PC-9 (cell line): ENCODE results near the gene CEP78. TPM values are rescaled to one million over a fixed set of nuclear protein-coding genes. Genes with fewer than 3 reads are reported as not detected.

Experiments used
- BruUV-seq: library from RNA; stranded (reverse); fragments of 400-500 nt; replicated peaks from 2 replicates; lab custom pipeline; 2021; lab: Mats Ljungman, UMichigan
- CTCF ChIA-PET: fragments of 300-600 bp; sonication (Branson Sonifier 250); formaldehyde crosslinking; loops from one replicate; lab custom pipeline; 2022; ENCODE audit warnings: antibody characterized with exemption; lab: Charles Lee
- POLR2A ChIA-PET: fragments of 300-600 bp; sonication (Branson Sonifier 250); formaldehyde crosslinking; loops from one replicate; lab custom pipeline; 2022; ENCODE audit warnings: antibody characterized with exemption; ENCODE audit not compliant: unreplicated experiment; lab: Charles Lee
- DNase-seq, 2 experiments: peaks; one replicate each; pipeline versions ENCODE4 v3.0.0 to v3.0.0-alpha.2; 2015 to 2022; ENCODE audit warnings: mixed read lengths in 1 of 2
- H2AFZ ChIP-seq: fragments of 200-600 bp; sonication (generic); 2 replicates; pipeline ENCODE4 v1.8.1; 2017; ENCODE audit warnings: antibody characterized with exemption
- H3F3A ChIP-seq: fragments of 200-600 bp; sonication (generic); 2 replicates; pipeline ENCODE4 v1.8.1; 2017; ENCODE audit warnings: antibody characterized with exemption, mild to moderate bottlenecking, low read depth; ENCODE audit not compliant: insufficient read depth
- H3K27ac ChIP-seq: fragments of 200-600 bp; sonication (generic); 2 replicates; pipeline ENCODE4 v1.6.1; 2016; ENCODE audit warnings: mixed run types
- H3K27me3 ChIP-seq: fragments of 200-600 bp; sonication (generic); 2 replicates; pipeline ENCODE4 v1.6.1; 2016; ENCODE audit warnings: low read depth, mixed run types; ENCODE audit not compliant: insufficient read depth
- H3K36me3 ChIP-seq: fragments of 200-600 bp; sonication (generic); 2 replicates; pipeline ENCODE4 v1.6.1; 2016; ENCODE audit warnings: low read depth, mixed run types
- H3K4me1 ChIP-seq: fragments of 200-600 bp; sonication (generic); replicated peaks from 2 replicates; pipeline ENCODE4 v1.6.1; 2016; ENCODE audit warnings: mixed run types; ENCODE audit not compliant: insufficient read depth
- H3K4me2 ChIP-seq: fragments of 200-600 bp; sonication (generic); 2 replicates; pipeline ENCODE4 v1.6.1; 2017; ENCODE audit warnings: mixed run types
- H3K4me3 ChIP-seq: fragments of 200-600 bp; sonication (generic); 2 replicates; pipeline ENCODE4 v1.6.1; 2016; ENCODE audit warnings: mixed run types
- H3K79me2 ChIP-seq: fragments of 200-600 bp; sonication (generic); 2 replicates; pipeline ENCODE4 v1.6.1; 2017; ENCODE audit warnings: low read depth, mixed run types
- H3K9me2 ChIP-seq: fragments of 200-600 bp; sonication (generic); 2 replicates; pipeline ENCODE4 v1.8.1; 2017; ENCODE audit warnings: mild to moderate bottlenecking; ENCODE audit not compliant: insufficient read depth
- H3K9me3 ChIP-seq: fragments of 200-600 bp; sonication (generic); 2 replicates; pipeline ENCODE4 v1.8.1; 2016; ENCODE audit warnings: low read depth; ENCODE audit not compliant: insufficient read depth
- H4K20me1 ChIP-seq: fragments of 200-600 bp; sonication (generic); 2 replicates; pipeline ENCODE4 v1.8.1; 2017; ENCODE audit not compliant: insufficient read depth
- EZH2 ChIP-seq: fragments of 200-600 bp; sonication (generic); IDR thresholded peaks from 2 replicates; pipeline ENCODE4 v1.8.0; 2017; ENCODE audit warnings: antibody characterized with exemption, low read depth
- intact Hi-C: fragments of 100-400 bp; cut with micrococcal nuclease; formaldehyde crosslinking; loops from one replicate; pipeline ENCODE4 v1.10.0; 2022; ENCODE audit not compliant: unreplicated experiment
- total RNA-seq: library from RNA; stranded (reverse); gene quantifications from 2 replicates; pipeline ENCODE4 v1.2.3, GENCODE V29; 2021
- TF ChIP-seq, protein P1 (sequence below): fragments of 200-600 bp; sonication (generic); conservative IDR thresholded peaks from 2 replicates; pipeline ENCODE4 v1.6.1; 2017; ENCODE audit warnings: mixed run types, antibody characterized with exemption, mild to moderate bottlenecking, moderate library complexity

The CEP78 gene
- total RNA-seq, 1 experiment from 2014 or later = 37.8 TPM

- H3K79me2 ChIP-seq = peaks cover 24% of the 10 kb centered on the region
- TSS peak; percentile 66 for BruUV-seq
- peak overlapping the region; percentile 95 for H3K4me2 ChIP-seq
- H3K9me2 ChIP-seq = no peaks in the 10 kb centered on the region; the same call in 1 of the 2 replicates
- peaks cover 13% of the 10 kb centered on the region for H3F3A ChIP-seq
- peak overlapping the region; percentile 98 for H2AFZ ChIP-seq
- CTCF ChIA-PET = interaction anchor here (1.3 kb wide), 1 partner anchor 258 kb away, joined by 3 read pairs; no protein-coding TSS in a partner anchor
- H3K27ac ChIP-seq = peak overlapping the region; percentile 56
- no peak for DNase-seq
- POLR2A ChIA-PET = interaction anchor here (0.6 kb wide), 1 partner anchor 61 kb away, joined by 6 read pairs; no protein-coding TSS in a partner anchor
- no peaks in the 10 kb centered on the region for H3K9me3 ChIP-seq
- intact Hi-C loops = loop anchor here (2.0 to 10.0 kb wide), 2 partner anchors 201 to 1057 kb away; partner anchors contain the start of gene GNAQ
- no peaks in the 10 kb centered on the region for H3K27me3 ChIP-seq
- TF ChIP-seq, protein P1, sequence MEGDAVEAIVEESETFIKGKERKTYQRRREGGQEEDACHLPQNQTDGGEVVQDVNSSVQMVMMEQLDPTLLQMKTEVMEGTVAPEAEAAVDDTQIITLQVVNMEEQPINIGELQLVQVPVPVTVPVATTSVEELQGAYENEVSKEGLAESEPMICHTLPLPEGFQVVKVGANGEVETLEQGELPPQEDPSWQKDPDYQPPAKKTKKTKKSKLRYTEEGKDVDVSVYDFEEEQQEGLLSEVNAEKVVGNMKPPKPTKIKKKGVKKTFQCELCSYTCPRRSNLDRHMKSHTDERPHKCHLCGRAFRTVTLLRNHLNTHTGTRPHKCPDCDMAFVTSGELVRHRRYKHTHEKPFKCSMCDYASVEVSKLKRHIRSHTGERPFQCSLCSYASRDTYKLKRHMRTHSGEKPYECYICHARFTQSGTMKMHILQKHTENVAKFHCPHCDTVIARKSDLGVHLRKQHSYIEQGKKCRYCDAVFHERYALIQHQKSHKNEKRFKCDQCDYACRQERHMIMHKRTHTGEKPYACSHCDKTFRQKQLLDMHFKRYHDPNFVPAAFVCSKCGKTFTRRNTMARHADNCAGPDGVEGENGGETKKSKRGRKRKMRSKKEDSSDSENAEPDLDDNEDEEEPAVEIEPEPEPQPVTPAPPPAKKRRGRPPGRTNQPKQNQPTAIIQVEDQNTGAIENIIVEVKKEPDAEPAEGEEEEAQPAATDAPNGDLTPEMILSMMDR = no peak
- TF ChIP-seq EZH2 = no peak
- no peaks in the 10 kb centered on the region for H3K36me3 ChIP-seq
- H3K4me3 ChIP-seq = peak overlapping the region; percentile 94
- H3K4me1 ChIP-seq = peaks cover 7% of the 10 kb centered on the region
- no peaks in the 10 kb centered on the region for H4K20me1 ChIP-seq
These were observed 566 bp upstream of the CEP78 start for GRCh38 chr9:78235256-78235761.

- no peak for DNase-seq
- ChIA-PET CTCF (interaction anchor here (0.6 kb wide), 1 partner anchor 204 kb away, joined by 3 read pairs; no protein-coding TSS in a partner anchor), POLR2A (interaction anchor here (0.6 kb wide), 3 partner anchors 17 to 172 kb away, joined by 3 to 4 read pairs (median 3); no protein-coding TSS in a partner anchor)
- no peak for TF ChIP-seq EZH2
- TF ChIP-seq, protein P1 = no peak
- BruUV-seq = no TSS peak
- peak overlapping the region; percentile 94 for H3K4me3 ChIP-seq
- peak overlapping the region; percentile 98 for H2AFZ ChIP-seq
- no peaks in the 10 kb centered on the region for H3K9me3 ChIP-seq
- H3K36me3 ChIP-seq = no peaks in the 10 kb centered on the region
- peaks cover 13% of the 10 kb centered on the region for H3F3A ChIP-seq
- H4K20me1 ChIP-seq = no peaks in the 10 kb centered on the region
- H3K27me3 ChIP-seq = no peaks in the 10 kb centered on the region
- no peaks in the 10 kb centered on the region; the same call in 1 of the 2 replicates for H3K9me2 ChIP-seq
- peaks cover 24% of the 10 kb centered on the region for H3K79me2 ChIP-seq
- H3K4me2 ChIP-seq = peak overlapping the region; percentile 95
- H3K27ac ChIP-seq = no peak overlapping the region
- peaks cover 7% of the 10 kb centered on the region for H3K4me1 ChIP-seq
- intact Hi-C loops = loop anchor here (2.0 to 10.0 kb wide), 3 partner anchors 60 to 202 kb away; partner anchors contain the start of genes GNAQ and PSAT1
These were observed 656 bp downstream of the CEP78 start for GRCh38 chr9:78236551-78236910.

DNA sequence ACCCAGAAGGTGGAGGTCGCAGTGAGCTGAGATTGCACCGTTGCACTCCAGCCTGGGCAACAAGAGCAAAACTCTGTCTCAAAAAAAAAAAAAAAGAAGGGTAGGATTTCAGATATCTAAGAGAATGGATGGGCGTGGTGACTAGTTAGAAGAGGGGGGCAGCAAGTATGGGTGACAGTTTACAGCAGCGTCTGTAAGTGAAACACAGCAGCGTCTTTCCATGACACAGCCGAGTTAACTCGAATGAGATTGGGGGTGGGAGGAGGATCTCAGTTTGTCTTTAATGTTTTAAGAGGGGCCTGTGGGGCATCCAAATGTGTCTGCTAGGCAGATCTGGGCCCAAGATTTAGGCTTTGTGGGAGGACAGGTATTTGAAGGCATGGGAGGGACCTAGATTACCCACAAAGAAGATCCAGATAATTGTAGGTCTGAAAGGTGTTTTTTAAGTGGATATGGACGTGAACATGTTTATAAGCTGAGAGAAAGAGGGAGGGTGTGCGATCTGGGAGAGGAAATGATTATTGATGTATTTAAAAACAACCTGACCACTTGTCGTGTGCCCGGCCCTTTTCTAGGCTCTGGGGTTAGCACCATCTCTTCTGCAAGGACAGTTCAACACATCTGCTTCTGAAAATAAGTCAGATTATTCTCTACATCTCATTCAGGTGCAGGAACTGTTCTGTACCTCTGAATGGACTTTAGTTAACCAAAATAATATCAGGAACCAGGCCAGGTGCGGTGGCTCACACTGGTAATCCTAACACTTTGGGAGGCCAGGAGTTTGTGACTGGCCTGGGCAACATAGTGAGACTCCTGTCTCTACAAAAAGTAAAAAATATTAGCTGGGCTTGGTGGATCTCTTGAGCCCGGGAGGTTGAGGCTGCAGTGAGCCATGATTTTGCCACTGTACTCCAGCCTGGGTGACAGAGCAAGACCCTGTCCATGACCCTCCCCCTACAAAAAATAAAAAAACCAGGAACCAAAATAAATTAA lies 2.5 kb downstream of the CEP78 start:
- H4K20me1 ChIP-seq = no peaks in the 10 kb centered on the region
- TF ChIP-seq EZH2 = no peak
- TF ChIP-seq, protein P1 = no peak
- intact Hi-C loops = loop anchor here (10.0 kb wide), 1 partner anchor 204 kb away; the partner anchor contains the start of gene GNAQ
- H3K9me3 ChIP-seq = no peaks in the 10 kb centered on the region
- H3K36me3 ChIP-seq = 0 out of 2 replicates have a peak, but pooled peaks cover 2% of the 10 kb centered on the region
- no peaks in the 10 kb centered on the region for H3K9me2 ChIP-seq
- BruUV-seq = no TSS peak
- no peak overlapping the region for H2AFZ ChIP-seq
- no peak overlapping the region; the same call in 1 of the 2 replicates for H3K4me2 ChIP-seq
- H3K79me2 ChIP-seq = peaks cover 24% of the 10 kb centered on the region
- no peak overlapping the region for H3K27ac ChIP-seq
- no peaks in the 10 kb centered on the region for H3K27me3 ChIP-seq
- ChIA-PET POLR2A (no interaction called here), CTCF (no interaction called here)
- H3K4me3 ChIP-seq = no peak overlapping the region
- H3F3A ChIP-seq = peaks cover 13% of the 10 kb centered on the region
- peaks cover 7% of the 10 kb centered on the region for H3K4me1 ChIP-seq
- no peak for DNase-seq
